ENCODE data around the gene CERCAM.

DNA sequence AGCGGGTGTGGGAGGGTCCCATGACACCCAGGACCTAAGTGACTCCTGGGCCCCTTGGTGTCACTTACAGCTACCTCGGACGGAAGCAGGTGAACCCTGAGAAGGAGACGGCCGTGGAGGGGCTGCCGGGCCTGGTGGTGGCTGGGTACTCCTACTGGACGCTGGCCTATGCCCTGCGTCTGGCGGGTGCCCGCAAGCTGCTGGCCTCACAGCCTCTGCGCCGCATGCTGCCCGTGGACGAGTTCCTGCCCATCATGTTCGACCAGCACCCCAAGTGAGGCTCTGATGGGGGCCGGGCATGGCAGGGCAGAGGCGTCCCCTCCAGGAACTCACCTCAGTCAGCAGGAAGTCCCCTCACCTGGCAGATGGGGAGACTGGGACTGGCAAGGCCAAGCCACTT is 13.7 kb downstream of the CERCAM start:
- TF ChIP-seq, protein P1, sequence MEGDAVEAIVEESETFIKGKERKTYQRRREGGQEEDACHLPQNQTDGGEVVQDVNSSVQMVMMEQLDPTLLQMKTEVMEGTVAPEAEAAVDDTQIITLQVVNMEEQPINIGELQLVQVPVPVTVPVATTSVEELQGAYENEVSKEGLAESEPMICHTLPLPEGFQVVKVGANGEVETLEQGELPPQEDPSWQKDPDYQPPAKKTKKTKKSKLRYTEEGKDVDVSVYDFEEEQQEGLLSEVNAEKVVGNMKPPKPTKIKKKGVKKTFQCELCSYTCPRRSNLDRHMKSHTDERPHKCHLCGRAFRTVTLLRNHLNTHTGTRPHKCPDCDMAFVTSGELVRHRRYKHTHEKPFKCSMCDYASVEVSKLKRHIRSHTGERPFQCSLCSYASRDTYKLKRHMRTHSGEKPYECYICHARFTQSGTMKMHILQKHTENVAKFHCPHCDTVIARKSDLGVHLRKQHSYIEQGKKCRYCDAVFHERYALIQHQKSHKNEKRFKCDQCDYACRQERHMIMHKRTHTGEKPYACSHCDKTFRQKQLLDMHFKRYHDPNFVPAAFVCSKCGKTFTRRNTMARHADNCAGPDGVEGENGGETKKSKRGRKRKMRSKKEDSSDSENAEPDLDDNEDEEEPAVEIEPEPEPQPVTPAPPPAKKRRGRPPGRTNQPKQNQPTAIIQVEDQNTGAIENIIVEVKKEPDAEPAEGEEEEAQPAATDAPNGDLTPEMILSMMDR (IDR thresholded peaks at IDR 0.05) = no peak
- TF ChIP-seq POLR2A (IDR thresholded peaks at IDR 0.05) (no peak), POLR2AphosphoS5 (IDR thresholded peaks at IDR 0.05) (no peak)
